ENCODE measurements around the gene SNRNP70. TPM values are rescaled to one million over a fixed set of nuclear protein-coding genes. Genes with fewer than 3 reads are reported as not detected.
A peak's percentile ranks its signal among the peaks of the same experiment; 100 is the strongest.

The SNRNP70 gene
- total RNA-seq, 2 experiments from 2014 or later = 179 to 188 TPM

DNA sequence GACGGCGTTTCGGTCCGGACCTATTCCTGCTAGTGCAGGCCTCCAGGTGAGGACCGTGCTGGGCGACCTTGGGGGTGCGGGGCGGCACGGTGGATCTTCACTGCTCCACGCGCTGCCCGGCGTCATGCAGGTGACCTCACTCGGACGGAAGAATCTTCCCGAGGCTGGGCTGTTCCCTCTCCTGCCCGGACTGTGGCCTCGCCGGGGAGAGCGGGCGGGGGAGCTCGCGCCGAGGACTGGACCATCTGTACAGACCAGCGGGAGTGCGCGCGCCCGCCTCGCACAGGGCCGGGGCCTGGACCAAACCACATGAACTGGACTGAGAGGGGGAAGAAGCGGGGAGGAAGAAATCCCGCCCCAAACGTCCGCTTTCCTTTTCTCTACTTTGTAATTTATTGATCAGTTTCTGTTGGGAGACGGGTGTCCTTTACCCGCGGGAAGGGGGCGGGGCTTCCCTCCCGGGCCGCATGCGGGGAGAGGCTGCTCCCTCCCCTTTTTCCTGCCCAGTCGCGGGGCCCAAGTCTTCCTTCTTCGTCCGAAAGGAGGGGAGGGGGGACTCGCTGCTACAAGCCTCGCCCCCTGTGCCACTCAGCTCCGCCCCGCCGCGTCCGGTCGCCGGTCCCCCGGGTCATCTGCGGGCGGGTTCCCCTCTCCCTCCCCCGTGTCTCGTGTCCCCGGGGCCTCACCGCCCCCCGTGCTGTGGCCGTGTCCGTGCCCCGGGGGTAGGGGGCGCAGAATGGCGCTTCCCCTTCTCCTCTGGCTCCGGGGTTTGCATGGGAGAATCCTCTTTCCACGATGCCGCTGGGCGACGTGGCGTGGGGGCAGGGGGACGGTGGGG, 65.1 kb downstream of the SNRNP70 start:
- ChIA-PET POLR2A (interaction anchor here (1.2 to 1.3 kb wide), 2 partner anchors 22 to 36 kb away, joined by 4 read pairs; partner anchors contain the start of gene LIN7B), CTCF (interaction anchor here (0.6 to 2.2 kb wide), 4 partner anchors 23 to 157 kb away, joined by 3 to 6 read pairs (median 6); partner anchors contain the start of genes GYS1 and RUVBL2)
- H3K4me1 Mint-ChIP-seq = peaks cover 38% of the 10 kb centered on the region
- peaks cover 64% of the 10 kb centered on the region for H3K27me3 Mint-ChIP-seq
- peak; percentile 56 for DNase-seq
- no peaks in the 10 kb centered on the region for H3K36me3 Mint-ChIP-seq (ENCODE audit: low read depth)
- H3K9me3 Mint-ChIP-seq = no peaks in the 10 kb centered on the region
- peak overlapping the region; percentile 70 for H3K4me3 Mint-ChIP-seq
- no peak overlapping the region for H3K27ac Mint-ChIP-seq

DNA sequence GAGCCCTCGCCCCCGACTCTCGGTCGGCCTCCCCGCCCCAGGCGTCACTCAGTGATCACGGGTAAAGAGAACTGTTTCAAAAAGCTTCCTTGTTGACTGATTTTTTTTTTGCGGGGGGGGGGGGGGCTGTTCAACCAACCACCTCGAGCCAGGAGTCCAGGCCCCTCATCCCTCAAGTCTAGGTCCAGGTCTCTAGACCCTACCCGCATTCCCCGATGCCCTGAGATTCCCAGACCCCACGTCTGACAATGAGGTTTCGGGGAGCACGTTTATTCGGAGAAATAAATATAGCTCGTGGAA, 65.6 kb downstream of the SNRNP70 start:
- Mint-ChIP-seq H3K27ac (no peak overlapping the region), H3K4me3 (no peak overlapping the region), H3K4me1 (peaks cover 33% of the 10 kb centered on the region), H3K27me3 (peaks cover 66% of the 10 kb centered on the region), H3K9me3 (no peaks in the 10 kb centered on the region), H3K36me3 (ENCODE audit: low read depth) (no peaks in the 10 kb centered on the region)
- DNase-seq = no peak
- CTCF ChIA-PET = interaction anchor here (0.6 to 2.2 kb wide), 4 partner anchors 24 to 157 kb away, joined by 3 to 6 read pairs (median 6); partner anchors contain the start of genes GYS1 and RUVBL2
- POLR2A ChIA-PET = no interaction called here

DNA sequence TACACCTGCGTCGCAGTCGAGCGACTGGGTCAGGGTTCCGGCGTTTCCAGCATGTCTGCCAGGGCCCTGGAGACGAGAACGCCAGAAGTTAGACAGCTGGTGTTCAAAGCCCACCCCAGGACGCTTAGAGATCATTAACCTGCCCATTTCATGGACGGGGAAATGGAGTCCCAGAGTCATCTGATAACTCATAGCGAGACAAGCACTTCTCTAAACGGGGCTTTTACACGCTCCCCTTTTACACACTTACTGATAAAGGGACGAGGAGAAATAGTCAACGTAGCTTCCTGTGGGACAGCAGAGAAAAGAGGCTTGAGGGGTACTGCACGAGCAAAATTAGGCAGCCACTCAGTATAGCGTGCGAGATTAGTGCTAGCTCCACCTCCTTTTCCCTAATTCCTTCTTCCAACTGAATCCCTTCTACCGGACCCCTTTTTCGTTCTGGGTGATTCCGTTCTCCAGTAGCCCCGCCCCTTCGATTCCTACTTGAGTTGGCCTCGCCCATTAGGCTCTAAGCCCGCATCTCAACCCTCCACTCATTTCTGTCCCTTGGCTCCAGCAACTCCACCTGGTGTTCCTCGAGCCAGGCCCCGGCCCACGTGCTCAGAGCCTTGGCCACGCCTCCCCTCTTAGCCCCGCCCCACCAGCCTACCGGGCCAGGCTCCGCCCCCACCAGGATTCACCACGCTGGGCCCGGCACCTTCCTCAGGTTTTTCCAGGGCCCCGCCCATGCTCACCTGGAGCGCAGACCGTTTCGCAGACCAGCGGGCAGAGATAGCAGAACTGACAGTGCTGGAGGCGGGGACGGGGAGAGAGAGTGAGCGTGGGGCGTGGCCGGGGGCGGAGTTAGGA, 66.2 kb downstream of the SNRNP70 start:
- CTCF ChIA-PET = interaction anchor here (0.6 to 2.2 kb wide), 4 partner anchors 24 to 158 kb away, joined by 3 to 6 read pairs (median 6); partner anchors contain the start of genes GYS1 and RUVBL2
- H3K4me3 Mint-ChIP-seq = no peak overlapping the region

DNA sequence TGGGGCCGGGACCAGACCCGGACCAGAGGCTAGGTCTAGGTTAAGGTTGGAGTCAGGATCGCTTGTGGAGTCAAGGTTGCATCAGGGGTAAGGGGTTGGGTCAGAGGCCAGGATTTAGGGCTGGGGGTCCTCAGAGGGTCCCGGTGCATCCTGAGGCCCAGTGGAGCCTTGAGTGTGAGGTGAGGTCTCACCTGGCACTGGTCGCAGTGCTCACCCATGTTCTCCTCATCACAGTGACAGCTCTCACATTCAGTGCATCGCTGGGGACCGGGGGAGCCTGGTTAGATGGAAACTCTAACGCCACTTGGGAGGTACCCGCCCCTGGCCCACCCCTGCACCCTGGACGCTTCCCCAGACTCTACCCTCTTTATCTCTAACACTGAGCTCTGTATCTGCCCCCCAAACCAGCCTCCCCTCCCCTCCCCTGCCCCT, 66.9 kb downstream of the SNRNP70 start:
- peaks cover 33% of the 10 kb centered on the region for H3K4me1 Mint-ChIP-seq
- no peaks in the 10 kb centered on the region for H3K36me3 Mint-ChIP-seq (ENCODE audit: low read depth)
- ChIA-PET CTCF (interaction anchor here (2.2 kb wide), 1 partner anchor 55 kb away, joined by 6 read pairs; no protein-coding TSS in a partner anchor), POLR2A (no interaction called here)
- no peak overlapping the region for H3K4me3 Mint-ChIP-seq
- no peak overlapping the region for H3K27ac Mint-ChIP-seq
- peaks cover 64% of the 10 kb centered on the region for H3K27me3 Mint-ChIP-seq
- H3K9me3 Mint-ChIP-seq = no peaks in the 10 kb centered on the region
- no peak for DNase-seq

More for the DNA sequence above, 66.2 kb downstream of the SNRNP70 start:
- POLR2A ChIA-PET = no interaction called here
- peak; percentile 33 for DNase-seq
- peaks cover 33% of the 10 kb centered on the region for H3K4me1 Mint-ChIP-seq
- H3K36me3 Mint-ChIP-seq (ENCODE audit: low read depth) = no peaks in the 10 kb centered on the region
- no peak overlapping the region for H3K27ac Mint-ChIP-seq
- peaks cover 67% of the 10 kb centered on the region for H3K27me3 Mint-ChIP-seq
- no peaks in the 10 kb centered on the region for H3K9me3 Mint-ChIP-seq

DNA sequence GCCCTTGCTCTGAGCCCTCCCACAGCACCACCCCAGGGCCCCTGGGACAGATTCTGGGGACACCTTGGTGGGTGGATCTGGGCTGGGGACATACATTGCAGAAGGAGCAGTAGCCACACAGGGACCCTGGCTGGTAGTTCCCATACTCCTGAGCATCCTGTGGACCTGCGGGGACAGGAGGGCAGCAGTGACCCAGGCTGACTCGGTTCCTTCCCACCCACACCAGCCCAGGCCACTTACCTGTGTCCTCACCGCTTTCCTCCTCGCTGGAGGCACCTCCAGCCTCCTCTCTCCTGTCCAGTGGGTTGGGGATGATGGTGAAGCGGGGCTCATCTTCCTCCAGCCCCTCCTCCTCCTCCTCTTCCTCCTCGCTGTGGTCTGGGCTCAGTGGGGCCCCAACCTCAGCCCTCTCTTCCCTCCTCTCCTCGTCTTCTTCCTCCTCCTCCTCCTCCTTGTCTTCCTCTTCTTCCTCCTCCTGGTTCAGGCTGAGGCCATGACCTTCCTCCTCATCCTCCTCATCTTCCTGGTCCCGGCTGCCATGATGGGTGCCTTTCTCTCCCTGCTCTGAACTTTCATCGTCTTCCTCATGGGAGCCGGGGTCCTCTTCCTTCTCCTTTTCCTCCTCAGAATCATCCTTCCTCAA, 68.0 kb downstream of the SNRNP70 start:
- Mint-ChIP-seq H3K27ac (no peak overlapping the region), H3K27me3 (peaks cover 63% of the 10 kb centered on the region), H3K36me3 (ENCODE audit: low read depth) (no peaks in the 10 kb centered on the region), H3K9me3 (no peaks in the 10 kb centered on the region), H3K4me3 (no peak overlapping the region), H3K4me1 (peaks cover 36% of the 10 kb centered on the region)
- CTCF ChIA-PET = interaction anchor here (0.6 kb wide), 1 partner anchor 22 kb away, joined by 5 read pairs; no protein-coding TSS in a partner anchor
- DNase-seq = no peak
- POLR2A ChIA-PET = no interaction called here

DNA sequence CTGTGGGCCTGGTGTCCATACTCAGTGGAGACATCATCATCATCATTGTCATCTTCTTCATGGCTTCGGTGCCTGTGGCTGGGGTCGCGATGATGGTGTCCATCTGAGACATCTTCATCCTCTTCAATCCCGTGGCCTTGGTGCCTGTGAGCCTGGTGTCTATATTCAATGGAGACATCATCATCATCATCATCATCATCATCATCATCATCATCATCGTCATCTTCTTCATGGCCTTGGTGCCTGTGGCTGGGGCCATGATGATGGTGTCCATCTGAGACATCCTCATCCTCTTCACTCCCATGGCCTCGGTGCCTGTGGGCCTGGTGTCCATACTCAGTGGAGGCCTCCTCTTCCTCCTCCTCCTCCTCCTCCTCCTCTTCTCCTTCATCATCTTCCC, 69.0 kb downstream of the SNRNP70 start:
- Mint-ChIP-seq H3K4me1 (peaks cover 31% of the 10 kb centered on the region), H3K27me3 (peaks cover 59% of the 10 kb centered on the region), H3K9me3 (no peaks in the 10 kb centered on the region)

DNA sequence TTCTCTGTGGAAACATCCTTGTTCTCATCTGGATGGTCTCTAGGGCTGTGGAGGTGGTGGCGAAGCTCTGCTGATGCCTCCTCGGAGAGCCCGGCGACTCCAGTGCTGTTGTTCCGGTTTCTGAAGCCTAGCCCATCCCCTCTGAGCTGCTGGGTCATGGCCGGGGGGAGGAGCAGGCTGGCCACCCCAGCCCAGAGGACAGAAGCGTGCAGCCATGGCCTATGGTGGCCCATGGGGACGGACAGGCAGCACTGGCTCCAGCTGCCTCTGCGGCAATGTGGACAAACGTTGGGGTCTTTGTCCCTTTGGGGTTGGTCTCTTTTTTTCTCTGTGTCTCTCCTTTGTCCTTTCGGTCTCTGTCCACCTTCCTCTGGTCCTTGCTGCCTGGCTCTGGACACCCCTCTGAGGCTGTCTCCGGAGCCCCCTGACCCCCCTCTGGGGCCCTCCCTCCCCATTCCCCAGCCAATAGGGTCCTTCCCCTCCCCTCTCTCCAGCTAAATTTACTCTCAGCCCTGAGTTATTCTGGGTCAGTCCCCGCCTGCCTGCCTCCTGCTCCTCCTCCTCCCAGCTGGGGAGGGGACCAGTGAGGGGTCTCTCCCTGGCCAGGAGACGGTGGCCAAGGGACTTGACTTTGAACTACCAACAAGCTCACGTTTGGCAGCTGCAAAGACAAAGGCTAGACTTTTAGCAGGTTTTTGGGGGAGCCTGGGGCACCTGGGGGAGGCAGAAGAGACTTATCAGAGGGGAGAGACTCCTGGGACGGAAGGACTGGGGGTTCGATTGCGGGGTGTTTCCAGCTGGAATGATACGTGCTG, 70.0 kb downstream of the SNRNP70 start, which contains the start of gene HRC:
TSS of gene HRC (minus strand) at position 392 of the 815 bp plus-strand sequence. CDS start at position 233, 159 bp downstream.
- ChIA-PET POLR2A (no interaction called here), CTCF (no interaction called here)
- no peaks in the 10 kb centered on the region for H3K9me3 Mint-ChIP-seq
- peaks cover 23% of the 10 kb centered on the region for H3K4me1 Mint-ChIP-seq
- peaks cover 56% of the 10 kb centered on the region for H3K27me3 Mint-ChIP-seq
- H3K4me3 Mint-ChIP-seq = no peak within 1 kb of the TSS
- no peak within 1 kb of the TSS for H3K27ac Mint-ChIP-seq
- no peak for DNase-seq
- H3K36me3 Mint-ChIP-seq (ENCODE audit: low read depth) = no peaks in the 10 kb centered on the region

More for the DNA sequence above, 69.0 kb downstream of the SNRNP70 start:
- DNase-seq = no peak
- no peak overlapping the region for H3K4me3 Mint-ChIP-seq
- CTCF ChIA-PET = no interaction called here
- POLR2A ChIA-PET = no interaction called here
- H3K27ac Mint-ChIP-seq = no peak overlapping the region
- H3K36me3 Mint-ChIP-seq (ENCODE audit: low read depth) = no peaks in the 10 kb centered on the region

DNA sequence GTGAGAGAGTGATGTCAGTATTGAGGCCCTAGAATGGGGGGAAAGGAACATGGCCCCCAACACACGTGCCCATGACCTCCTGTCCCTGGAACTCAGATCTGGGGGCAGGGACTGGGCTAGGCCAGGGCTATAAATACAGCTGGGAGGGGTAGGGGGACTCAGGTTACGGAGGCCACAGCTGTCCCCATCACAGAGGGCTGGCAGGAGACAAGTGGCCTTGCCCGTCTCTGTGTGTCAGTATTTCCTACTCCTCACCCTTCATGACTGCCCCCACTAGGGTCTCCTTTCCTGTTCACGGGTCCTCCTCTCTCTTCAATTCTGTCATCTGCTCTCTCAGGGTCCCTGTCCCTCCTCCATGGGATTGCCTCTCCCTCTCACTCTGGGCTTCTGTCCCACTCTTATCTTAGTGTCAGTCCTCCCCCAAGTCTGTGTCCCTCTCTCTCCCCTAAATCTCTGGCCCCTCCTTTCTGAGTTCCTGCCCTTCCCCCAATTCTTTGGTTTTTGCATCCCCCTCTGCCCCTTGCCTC, 70.6 kb downstream of the SNRNP70 start:
- Mint-ChIP-seq H3K27ac (no peak overlapping the region), H3K27me3 (peaks cover 60% of the 10 kb centered on the region), H3K9me3 (no peaks in the 10 kb centered on the region), H3K4me1 (peaks cover 21% of the 10 kb centered on the region), H3K4me3 (no peak overlapping the region), H3K36me3 (ENCODE audit: low read depth) (no peaks in the 10 kb centered on the region)
- DNase-seq = no peak
- POLR2A ChIA-PET = no interaction called here
- CTCF ChIA-PET = no interaction called here

DNA sequence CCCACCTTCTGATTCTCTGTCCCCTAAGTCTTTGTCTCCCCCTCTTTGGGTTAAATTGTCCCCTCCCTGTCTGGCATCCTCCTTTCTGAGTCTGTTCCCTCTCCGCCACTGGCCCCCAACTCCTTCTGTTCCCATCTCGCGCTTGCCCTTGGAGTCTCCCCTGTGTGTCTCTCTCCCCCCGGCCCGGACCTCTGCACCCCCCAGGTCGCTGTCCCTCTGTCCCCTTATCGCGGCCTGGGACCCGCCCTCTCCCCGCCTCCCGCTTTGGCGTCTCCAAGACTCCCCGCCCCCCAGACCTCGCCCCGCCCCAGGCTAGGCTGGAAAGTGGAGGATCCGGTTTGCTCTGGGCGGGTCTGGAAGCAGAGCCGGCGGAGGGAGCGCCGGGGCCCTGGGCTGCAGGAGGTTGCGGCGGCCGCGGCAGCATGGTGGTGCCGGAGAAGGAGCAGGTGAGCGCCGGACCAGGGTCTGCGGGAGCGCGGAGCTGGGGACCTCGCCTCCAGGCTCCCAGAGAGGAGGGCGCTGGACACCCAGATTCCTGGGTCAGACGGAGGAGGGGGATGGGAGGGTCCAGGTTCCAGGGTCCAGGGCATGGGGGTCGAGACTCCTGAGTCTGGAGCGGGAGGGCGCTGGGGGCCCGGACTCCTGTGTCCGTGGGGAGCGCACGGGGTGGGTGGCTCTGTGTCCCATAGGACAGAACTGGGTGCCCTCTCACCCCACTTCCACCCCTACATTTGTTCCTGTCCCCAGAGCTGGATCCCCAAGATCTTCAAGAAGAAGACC, 72.4 kb downstream of the SNRNP70 start, which contains the start of gene TRPM4:
TSS of gene TRPM4 (plus strand) at position 348 of the 780 bp plus-strand sequence. CDS start at position 423, 75 bp downstream.
- CTCF ChIA-PET = no interaction called here
- no peak within 1 kb of the TSS for H3K27ac Mint-ChIP-seq
- H3K36me3 Mint-ChIP-seq (ENCODE audit: low read depth) = no peaks in the 10 kb centered on the region
- H3K9me3 Mint-ChIP-seq = no peaks in the 10 kb centered on the region
- POLR2A ChIA-PET = no interaction called here
- DNase-seq = peak; percentile 60
- peaks cover 52% of the 10 kb centered on the region for H3K27me3 Mint-ChIP-seq
- peak within 1 kb of the TSS; percentile 13 for H3K4me3 Mint-ChIP-seq
- H3K4me1 Mint-ChIP-seq = peaks cover 10% of the 10 kb centered on the region
